Muscle of leg (tissue), 11 donors: ENCODE data around the gene CRYBG3. TPM values are rescaled to one million over a fixed set of nuclear protein-coding genes. Genes with fewer than 3 reads are reported as not detected.
A peak's percentile ranks its signal among the peaks of the same experiment; 100 is the strongest.

Source experiments
- DNase-seq: peaks from one replicate; pipeline ENCODE4 v3.0.0; 2013
- H3K27ac ChIP-seq: one replicate; pipeline ENCODE4 v1.5.1; 2013; ENCODE audit warnings: mild to moderate bottlenecking, low read length, control low read depth
- H3K27me3 ChIP-seq: one replicate; pipeline ENCODE4 v1.6.1; 2013; ENCODE audit warnings: low read length; ENCODE audit not compliant: control insufficient read depth, insufficient read depth
- H3K36me3 ChIP-seq: one replicate; pipeline ENCODE4 v1.6.1; 2013; ENCODE audit warnings: low read length; ENCODE audit not compliant: control insufficient read depth, insufficient read depth
- H3K4me1 ChIP-seq: one replicate; pipeline ENCODE4 v1.6.1; 2013; ENCODE audit warnings: low read length; ENCODE audit not compliant: control insufficient read depth, insufficient read depth
- H3K4me3 ChIP-seq: one replicate; pipeline ENCODE4 v1.5.1; 2013; ENCODE audit warnings: low read length, control low read depth
- H3K9me3 ChIP-seq: replicated peaks from 2 replicates; pipeline ENCODE4 v1.6.1; 2013; ENCODE audit warnings: low read depth, low read length; ENCODE audit not compliant: control insufficient read depth
- WGBS: methylation state at CpG from one replicate; pipeline ENCODE4 v1.1.5; 2013; ENCODE audit warnings: missing lambda C conversion rate; ENCODE audit not compliant: insufficient coverage; 5-methylcytosine and 5-hydroxymethylcytosine counted together
- polyA plus RNA-seq, 8 donors: library from polyadenylated mRNA; unstranded; fragments of 120-200 nt; gene quantifications; one replicate each; pipeline versions ENCODE4 v1.2.1 to v1.2.3, GENCODE V29; 2013; ENCODE audit warnings: inconsistent platforms in 1 of 8, low replicate concordance in 1 of 8; ENCODE audit not compliant: insufficient read length in 8 of 8, insufficient read depth in 1 of 8
- total RNA-seq: library from RNA; stranded (reverse); fragments of 120-200 nt; gene quantifications from one replicate; pipeline ENCODE4 v1.2.4, GENCODE V29; 2013

CRYBG3 gene
- total and polyA plus RNA-seq, 9 donors = 18.3 to 37.2 (median 22.5) TPM

DNA sequence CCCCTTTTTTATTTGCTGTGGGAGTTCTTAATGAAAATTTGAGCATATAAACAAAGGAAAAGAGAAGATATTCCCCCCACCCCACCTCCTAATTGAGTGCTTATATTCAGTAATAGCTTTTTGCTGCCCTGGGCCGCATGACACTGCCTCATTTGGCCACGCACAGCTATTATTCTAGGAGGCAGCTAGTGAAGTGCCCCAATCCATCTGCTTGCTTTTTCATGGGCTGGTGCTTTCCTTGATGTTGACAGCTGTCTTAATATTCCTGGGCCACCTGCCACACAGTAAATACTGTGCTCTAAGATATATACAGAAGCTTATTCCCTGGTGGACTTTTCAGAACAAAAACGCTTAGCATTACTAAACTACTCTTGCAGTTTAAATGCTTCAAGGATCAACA lies 3.8 kb upstream of the CRYBG3 start:
- peaks cover 2% of the 10 kb centered on the region for H3K4me1 ChIP-seq
- no peaks in the 10 kb centered on the region for H3K36me3 ChIP-seq
- H3K4me3 ChIP-seq = no peak overlapping the region
- no peaks in the 10 kb centered on the region for H3K9me3 ChIP-seq
- no peak overlapping the region for H3K27ac ChIP-seq
- H3K27me3 ChIP-seq = peaks cover 3% of the 10 kb centered on the region
- 63% methylated on average over 2 of the region's 3 CpGs for WGBS
- peak; percentile 35 for DNase-seq

GRCh38 chr3:97820780-97821179 lies 1.0 kb upstream of the CRYBG3 start:
- peaks cover 3% of the 10 kb centered on the region for H3K27me3 ChIP-seq
- DNase-seq = no peak
- no peaks in the 10 kb centered on the region for H3K9me3 ChIP-seq
- H3K27ac ChIP-seq = no peak overlapping the region
- H3K36me3 ChIP-seq = no peaks in the 10 kb centered on the region
- WGBS = 93% methylated on average over 3 of the region's 5 CpGs
- peak overlapping the region; percentile 72 for H3K4me3 ChIP-seq
- peaks cover 6% of the 10 kb centered on the region for H3K4me1 ChIP-seq

GRCh38 chr3:97821287-97821773 lies 481 bp upstream of the CRYBG3 start:
- H3K4me3 ChIP-seq = peak overlapping the region; percentile 72
- H3K4me1 ChIP-seq = peaks cover 6% of the 10 kb centered on the region
- no peak for DNase-seq
- peaks cover 3% of the 10 kb centered on the region for H3K27me3 ChIP-seq
- no peaks in the 10 kb centered on the region for H3K36me3 ChIP-seq
- H3K9me3 ChIP-seq = no peaks in the 10 kb centered on the region
- WGBS = 0% methylated on average over 15 of the region's 23 CpGs
- H3K27ac ChIP-seq = peak overlapping the region; percentile 90

DNA sequence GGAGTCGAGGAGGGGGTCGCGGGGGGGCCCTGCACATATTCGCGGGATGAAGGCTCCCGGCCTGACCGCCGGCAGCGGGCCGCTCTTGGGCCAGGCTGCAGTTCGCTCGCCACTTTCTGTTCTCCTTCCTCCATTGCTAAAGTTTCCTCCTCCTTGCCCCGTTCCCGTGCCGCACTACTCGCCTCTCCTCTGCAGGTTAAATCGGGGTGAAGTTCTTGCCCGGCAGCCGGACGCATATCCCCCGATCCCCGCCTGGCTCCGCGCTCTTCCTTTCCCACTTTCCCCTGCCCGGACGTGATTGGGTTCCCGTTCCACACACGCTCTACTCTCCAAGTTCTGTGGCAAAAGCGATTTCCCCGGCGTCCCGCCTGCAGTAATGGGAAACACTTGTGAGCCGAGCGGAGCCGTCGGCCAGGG lies 556 bp downstream of the CRYBG3 start:
- 0% methylated on average over 35 of the region's 36 CpGs for WGBS
- H3K36me3 ChIP-seq = no peaks in the 10 kb centered on the region
- H3K9me3 ChIP-seq = no peaks in the 10 kb centered on the region
- H3K27ac ChIP-seq = peak overlapping the region; percentile 94
- peak overlapping the region; percentile 91 for H3K4me3 ChIP-seq
- peaks cover 3% of the 10 kb centered on the region for H3K27me3 ChIP-seq
- DNase-seq = peak; percentile 83
- peaks cover 10% of the 10 kb centered on the region for H3K4me1 ChIP-seq

DNA sequence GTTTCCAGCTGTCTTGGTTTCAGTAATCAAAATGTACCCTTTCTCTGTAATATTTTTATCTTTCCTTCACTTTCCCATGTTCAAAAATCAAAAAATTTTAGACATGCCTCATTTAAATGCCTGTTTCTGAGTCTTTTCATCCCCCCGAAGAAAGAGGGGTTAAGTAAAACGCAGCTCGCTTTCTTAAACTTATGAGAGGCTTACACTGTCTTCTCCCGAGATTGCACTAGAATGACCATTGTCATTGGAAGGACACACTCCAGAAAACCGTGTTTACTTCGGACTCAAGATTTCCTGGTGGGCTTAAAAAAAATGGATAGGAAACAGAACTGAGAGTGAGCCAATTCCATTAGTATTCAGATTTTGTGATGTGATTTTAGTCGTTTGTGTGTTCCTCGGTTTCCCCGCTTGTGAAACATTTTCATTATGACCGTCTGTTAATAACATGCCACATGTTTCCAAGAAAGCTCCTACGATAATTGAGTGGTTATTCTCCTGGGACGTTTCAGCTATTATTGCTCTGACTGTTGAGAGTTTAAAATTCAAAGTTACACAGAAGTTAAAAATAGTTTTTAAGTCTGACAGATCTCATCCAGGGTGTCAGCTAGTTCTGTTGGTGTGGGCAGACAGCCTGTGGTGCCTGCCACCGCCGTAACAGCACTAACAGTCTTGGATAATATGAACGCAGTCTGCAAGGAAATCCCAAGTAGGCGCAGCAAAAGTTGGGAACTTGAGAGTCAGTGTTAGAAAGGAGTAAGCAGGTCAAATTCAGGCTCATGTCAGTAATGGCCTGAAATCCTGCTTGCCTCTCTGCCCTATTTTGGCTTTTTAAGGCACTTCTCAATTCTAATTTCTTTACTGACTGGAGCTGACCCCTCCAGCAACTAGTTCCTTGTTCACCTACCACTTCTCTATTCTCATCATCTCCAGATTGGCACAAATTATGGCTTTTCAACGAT lies 1.5 kb downstream of the CRYBG3 start:
- peak overlapping the region; percentile 94 for H3K27ac ChIP-seq
- no peaks in the 10 kb centered on the region for H3K9me3 ChIP-seq
- H3K27me3 ChIP-seq = peaks cover 3% of the 10 kb centered on the region
- H3K4me1 ChIP-seq = peaks cover 10% of the 10 kb centered on the region
- peak overlapping the region; percentile 91 for H3K4me3 ChIP-seq
- WGBS = 17% methylated on average over 9 of the region's 17 CpGs
- peak; percentile 42 for DNase-seq
- no peaks in the 10 kb centered on the region for H3K36me3 ChIP-seq

- Histone ChIP-seq H3K4me3 (no peak overlapping the region), H3K9me3 (no peaks in the 10 kb centered on the region), H3K27me3 (peaks cover 3% of the 10 kb centered on the region), H3K27ac (no peak overlapping the region), H3K36me3 (no peaks in the 10 kb centered on the region), H3K4me1 (peaks cover 10% of the 10 kb centered on the region)
- 100% methylated on average over 1 of the region's 1 CpG for WGBS
- peak; percentile 13 for DNase-seq
Observed at GRCh38 chr3:97825101-97825500, 3.3 kb downstream of the CRYBG3 start.

DNA sequence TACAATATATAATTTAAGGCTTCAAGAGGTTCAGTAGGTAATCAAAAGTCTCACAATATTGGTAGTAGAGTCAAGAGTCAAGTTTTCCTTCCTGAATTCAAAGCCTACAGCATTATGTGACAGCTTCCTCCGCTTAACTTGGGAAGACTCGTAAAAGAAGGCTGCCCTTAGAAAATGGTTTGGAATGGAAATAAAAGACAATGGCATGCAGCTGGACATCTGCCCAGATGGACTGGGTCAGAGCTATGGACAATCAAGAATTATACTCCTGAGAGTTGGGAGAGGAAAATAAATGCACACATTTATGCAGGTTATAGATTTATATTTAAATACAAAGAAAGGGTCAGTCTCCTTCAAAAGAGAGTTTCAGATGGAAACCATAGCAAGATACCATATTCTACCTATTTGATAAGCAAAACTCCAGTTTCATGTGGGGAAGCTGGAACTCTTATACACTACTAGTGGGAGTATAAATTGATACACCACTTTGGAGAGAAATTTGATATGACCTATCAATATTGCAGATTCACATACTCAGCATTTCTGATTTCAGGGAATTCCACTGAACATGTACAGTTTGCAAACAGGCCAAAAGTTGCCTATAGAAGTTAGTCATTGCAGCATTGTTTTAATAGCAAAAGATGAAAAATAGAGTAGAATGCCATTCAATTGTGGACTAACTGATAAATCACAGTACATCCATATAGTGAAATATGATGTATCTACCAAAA lies 6.1 kb downstream of the CRYBG3 start:
- Histone ChIP-seq H3K9me3 (no peaks in the 10 kb centered on the region), H3K4me1 (peaks cover 8% of the 10 kb centered on the region), H3K36me3 (no peaks in the 10 kb centered on the region), H3K27ac (no peak overlapping the region), H3K4me3 (no peak overlapping the region), H3K27me3 (no peaks in the 10 kb centered on the region)
- no CpG with 5 or more reads among the region's 2 CpGs for WGBS
- DNase-seq = peak; percentile 18

DNA sequence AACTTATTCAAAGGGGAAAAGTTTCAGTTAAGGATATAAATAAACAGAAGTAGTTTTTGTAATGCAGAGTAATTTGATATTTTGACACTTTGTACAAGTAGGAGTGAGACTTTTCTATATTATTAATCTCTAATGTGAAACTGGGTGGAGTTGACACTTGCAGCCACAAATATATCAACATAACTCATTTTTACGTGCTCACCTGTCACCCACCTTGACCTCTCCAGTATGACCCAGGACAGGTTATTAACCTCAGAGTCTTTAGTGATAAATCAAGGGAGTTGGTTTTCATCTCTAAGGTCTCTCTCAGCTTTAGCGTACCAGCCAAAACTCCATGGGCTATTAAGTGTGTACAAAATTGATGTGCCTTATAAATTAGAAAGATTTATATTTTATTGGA lies 7.4 kb downstream of the CRYBG3 start:
- Histone ChIP-seq H3K27me3 (no peaks in the 10 kb centered on the region), H3K4me1 (peaks cover 3% of the 10 kb centered on the region)
- whole genome bisulfite sequencing = no CpG with 5 or more reads among the region's 2 CpGs

DNA sequence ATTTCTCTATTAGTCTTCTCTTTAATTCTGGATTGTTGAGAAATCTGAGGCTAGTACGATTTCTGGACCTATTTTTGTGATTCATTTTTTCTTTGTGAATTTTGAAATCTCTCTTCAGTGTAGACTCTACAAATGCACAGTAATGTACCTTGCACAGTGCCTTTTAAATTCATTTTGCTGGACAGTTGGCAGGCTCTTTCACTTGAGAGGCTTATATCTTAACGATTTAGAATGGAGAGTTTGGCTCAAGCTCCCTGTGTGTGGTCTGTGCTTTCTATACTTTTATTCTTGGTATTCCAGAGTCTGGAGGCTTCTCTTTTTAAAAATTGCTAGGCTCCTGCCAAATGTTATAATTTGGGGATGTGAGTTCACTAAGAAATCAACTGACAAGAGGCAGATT lies 8.8 kb downstream of the CRYBG3 start:
- peak; percentile 66 for DNase-seq
- Histone ChIP-seq H3K9me3 (no peaks in the 10 kb centered on the region), H3K4me3 (no peak overlapping the region), H3K36me3 (no peaks in the 10 kb centered on the region), H3K27me3 (no peaks in the 10 kb centered on the region), H3K4me1 (peaks cover 3% of the 10 kb centered on the region), H3K27ac (no peak overlapping the region)
- no CpG with 5 or more reads among the region's 2 CpGs for WGBS

More for the DNA sequence above, 7.4 kb downstream of the CRYBG3 start:
- no peaks in the 10 kb centered on the region for H3K36me3 ChIP-seq
- H3K9me3 ChIP-seq = no peaks in the 10 kb centered on the region
- no peak for DNase-seq
- no peak overlapping the region for H3K4me3 ChIP-seq
- no peak overlapping the region for H3K27ac ChIP-seq

DNA sequence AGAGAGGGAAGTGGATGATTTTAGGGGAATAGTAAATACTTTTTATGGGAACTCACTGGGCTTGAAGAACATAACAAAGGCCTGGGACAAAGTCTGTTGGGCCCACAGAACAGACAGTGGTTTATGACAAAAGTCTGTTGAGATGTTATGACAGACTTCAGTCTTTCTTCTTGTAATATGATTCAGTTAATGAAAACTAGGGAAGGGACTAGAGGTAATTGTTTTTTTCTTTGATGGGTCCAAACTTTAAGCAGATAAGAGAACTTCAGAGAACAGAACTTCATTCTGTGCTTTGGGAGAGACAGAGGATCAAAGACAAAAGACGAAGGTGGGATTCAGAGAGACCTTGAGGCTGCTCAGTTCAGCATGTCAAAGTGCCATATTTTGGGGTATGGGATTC lies 9.3 kb downstream of the CRYBG3 start:
- no CpG with 5 or more reads among the region's 1 CpG for WGBS
- no peaks in the 10 kb centered on the region for H3K27me3 ChIP-seq
- no peak overlapping the region for H3K4me3 ChIP-seq
- H3K36me3 ChIP-seq = no peaks in the 10 kb centered on the region
- peaks cover 3% of the 10 kb centered on the region for H3K4me1 ChIP-seq
- no peaks in the 10 kb centered on the region for H3K9me3 ChIP-seq
- DNase-seq = no peak
- no peak overlapping the region for H3K27ac ChIP-seq
